ENCODE measurements around the gene ALPL.

- TF ChIP-seq CTCF (IDR thresholded peaks at IDR 0.05; ENCODE audit: poor library complexity, severe bottlenecking): no peak
- TF ChIP-seq EP300 (conservative IDR thresholded peaks at IDR 0.05; ENCODE audit: poor library complexity, severe bottlenecking): no peak
Observed at GRCh38 chr1:21568006-21568746, 59.0 kb downstream of the ALPL start.

Data from neural cell (in vitro differentiated cells).